HG02759 (cell line): Measurements from ENCODE around the gene MAGEC1.
"Not testable (repeated sequence)": the region's sequence is repeated elsewhere in the genome, so short reads cannot be mapped to it uniquely, and the experiment has no call there.

ENCODE experiments used
- ATAC-seq: cut with Tn5 transposase; IDR thresholded peaks from one replicate; pipeline ENCODE4 v1.9.1; 2021; ENCODE audit warnings: mild to moderate bottlenecking, moderate library complexity; ENCODE audit not compliant: unreplicated experiment

MAGEC1 gene, protein sequence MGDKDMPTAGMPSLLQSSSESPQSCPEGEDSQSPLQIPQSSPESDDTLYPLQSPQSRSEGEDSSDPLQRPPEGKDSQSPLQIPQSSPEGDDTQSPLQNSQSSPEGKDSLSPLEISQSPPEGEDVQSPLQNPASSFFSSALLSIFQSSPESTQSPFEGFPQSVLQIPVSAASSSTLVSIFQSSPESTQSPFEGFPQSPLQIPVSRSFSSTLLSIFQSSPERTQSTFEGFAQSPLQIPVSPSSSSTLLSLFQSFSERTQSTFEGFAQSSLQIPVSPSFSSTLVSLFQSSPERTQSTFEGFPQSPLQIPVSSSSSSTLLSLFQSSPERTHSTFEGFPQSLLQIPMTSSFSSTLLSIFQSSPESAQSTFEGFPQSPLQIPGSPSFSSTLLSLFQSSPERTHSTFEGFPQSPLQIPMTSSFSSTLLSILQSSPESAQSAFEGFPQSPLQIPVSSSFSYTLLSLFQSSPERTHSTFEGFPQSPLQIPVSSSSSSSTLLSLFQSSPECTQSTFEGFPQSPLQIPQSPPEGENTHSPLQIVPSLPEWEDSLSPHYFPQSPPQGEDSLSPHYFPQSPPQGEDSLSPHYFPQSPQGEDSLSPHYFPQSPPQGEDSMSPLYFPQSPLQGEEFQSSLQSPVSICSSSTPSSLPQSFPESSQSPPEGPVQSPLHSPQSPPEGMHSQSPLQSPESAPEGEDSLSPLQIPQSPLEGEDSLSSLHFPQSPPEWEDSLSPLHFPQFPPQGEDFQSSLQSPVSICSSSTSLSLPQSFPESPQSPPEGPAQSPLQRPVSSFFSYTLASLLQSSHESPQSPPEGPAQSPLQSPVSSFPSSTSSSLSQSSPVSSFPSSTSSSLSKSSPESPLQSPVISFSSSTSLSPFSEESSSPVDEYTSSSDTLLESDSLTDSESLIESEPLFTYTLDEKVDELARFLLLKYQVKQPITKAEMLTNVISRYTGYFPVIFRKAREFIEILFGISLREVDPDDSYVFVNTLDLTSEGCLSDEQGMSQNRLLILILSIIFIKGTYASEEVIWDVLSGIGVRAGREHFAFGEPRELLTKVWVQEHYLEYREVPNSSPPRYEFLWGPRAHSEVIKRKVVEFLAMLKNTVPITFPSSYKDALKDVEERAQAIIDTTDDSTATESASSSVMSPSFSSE

DNA sequence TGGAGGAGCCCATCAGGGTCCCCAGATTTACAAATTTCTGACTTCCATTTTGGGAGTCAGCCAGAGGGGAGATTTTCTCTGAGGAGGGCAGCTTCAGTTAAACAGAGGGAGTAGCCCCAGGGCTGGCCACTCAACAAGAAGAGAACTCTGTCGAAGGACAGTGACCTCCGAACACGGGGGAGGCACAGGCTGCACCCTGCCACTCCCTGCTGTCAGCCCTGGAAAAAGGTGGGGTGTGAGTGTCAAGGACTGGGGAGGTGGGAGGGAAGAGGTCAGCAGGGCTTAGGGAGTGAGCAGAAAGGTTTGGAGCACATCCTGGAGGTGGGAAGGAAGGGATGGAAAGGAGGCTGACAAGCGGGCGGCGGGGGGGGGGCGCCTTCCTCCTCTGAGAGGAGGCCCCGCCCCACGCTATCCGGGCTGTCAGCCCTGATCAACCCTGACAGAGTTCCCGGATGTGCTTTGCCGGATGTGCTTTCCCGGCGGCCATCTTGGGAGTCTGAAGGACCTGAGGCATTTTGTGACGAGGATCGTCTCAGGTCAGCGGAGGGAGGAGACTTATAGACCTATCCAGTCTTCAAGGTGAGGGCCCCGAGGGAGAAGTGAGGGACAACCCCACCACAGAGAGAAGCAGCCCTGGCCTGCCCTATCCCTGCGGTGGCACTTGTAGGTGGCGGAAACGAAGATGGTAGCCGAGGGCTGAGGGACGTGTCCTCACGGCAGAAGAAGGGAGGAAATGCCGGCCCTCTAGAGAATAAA is at the start of gene MAGEC1:
TSS of gene MAGEC1 (plus strand) at position 495 of the 756 bp plus-strand sequence. CDS start 1,179 bp downstream, outside the sequence.
- no peak for ATAC-seq

DNA sequence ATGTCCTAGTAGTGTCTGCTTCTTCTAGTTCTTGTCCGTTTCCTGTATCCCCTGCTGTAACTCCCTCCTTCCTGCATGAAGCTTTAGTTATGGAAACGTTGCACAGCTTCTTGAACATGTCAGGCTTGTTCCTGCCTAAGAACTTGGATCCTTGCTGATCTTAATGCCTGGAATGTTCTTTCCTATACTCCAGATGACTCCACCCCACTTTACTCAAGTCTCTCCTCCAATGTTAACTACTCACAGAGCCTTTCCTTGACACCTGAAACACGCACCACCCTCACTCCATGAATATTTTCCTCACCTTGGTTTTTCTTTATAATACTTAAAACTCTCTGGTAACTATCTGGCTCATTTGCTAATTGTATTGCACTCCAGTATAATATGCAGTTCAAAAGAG is 46.2 kb upstream of the MAGEC1 start:
- no peak for ATAC-seq

DNA sequence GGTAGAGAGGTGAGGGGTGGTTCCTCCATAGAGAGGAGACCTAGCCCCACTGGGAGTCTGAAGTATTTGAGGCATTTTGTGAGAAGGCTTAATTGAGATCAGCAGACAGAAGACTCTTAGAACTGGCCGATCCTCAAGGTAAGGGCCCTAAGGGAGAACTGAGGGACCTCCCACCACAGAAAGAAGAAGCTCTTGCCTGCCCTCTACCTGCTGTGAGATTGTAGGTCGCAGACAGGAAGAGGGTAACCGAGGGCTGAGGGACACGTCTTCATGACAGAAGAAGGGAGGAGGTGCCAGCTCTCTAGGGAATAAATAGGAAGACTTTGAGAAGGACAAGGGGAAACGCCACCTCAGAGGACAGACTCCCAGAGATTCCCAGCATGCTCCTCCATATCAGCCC is 24.1 kb upstream of the MAGEC1 start:
- no peak for ATAC-seq

DNA sequence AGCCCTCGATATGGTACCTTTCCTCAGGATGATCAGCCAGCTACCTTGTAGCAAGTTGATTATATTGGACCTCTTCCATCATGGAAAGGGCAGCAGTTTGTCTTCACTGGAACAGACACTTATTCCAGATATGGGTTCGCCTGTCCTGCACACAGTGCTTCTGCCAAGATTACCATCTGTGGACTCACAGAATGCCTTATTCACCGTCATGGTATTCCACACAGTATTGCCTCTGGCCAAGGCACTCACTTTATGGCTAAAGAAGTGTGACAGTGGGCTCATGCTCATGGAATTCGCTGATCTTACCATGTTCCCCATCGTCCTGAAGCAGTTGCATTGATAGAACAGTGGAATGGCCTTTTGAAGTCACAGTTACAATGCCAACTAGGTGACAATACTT is 14.9 kb upstream of the MAGEC1 start:
- ATAC-seq: not testable (repeated sequence)

DNA sequence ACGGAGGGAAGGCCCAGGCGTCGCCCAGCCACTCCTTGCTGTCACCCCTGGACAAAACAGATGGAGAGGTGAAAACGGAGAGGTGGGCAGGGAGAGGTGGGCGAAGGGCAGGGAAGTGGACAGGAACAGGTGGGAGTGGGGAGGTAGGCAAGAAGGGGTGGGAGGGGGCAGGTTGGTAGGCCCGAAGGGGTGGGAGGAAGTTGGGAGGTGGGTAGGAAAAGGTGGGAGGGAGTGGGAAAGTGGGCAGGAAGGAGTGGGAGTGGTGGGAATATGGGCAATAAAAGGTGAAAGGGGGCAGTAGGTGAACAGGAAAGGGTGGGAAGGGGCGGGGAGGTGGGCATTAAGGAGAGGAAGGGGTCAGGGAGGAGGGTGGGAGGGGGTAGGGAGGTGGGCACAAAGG is 9.0 kb upstream of the MAGEC1 start:
- no peak for ATAC-seq

DNA sequence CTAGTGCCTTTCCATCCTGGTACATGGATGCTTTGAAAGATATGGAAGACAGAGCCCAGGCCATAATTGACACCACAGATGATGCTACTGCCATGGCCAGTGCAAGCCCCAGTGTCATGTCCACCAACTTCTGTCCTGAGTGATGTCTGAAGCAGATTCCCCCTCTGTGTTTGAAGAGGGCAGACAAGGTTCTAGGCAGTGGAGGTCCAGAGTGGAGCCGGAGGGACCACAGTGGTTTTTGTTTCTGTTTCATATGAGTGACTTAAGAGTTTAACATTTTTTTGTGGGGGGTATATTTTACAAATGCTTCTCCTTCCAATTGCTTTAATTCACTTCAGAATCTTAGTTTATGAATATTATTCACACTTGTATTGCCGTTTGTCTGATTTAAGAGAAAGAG is 6.0 kb upstream of the MAGEC1 start:
- no peak for ATAC-seq

DNA sequence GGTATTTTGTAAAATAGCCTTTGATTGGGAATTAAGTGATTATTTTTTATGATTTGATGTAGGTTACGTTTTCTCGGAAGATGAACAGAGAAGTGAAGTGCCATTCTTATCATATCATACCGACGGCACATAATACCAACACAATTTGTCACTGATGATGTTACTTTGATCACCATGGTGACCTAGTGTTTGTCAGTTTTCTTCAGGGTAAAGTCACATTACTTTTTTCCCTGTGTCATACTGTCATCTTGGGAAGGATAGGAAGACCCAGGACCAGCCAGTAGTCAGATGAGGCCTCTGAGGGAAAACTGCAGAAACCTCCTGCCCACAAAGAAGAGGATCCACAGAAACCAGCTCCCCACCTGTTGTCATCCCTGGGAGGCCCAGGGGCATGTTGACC is 1.3 kb upstream of the MAGEC1 start:
- ATAC-seq: no peak

DNA sequence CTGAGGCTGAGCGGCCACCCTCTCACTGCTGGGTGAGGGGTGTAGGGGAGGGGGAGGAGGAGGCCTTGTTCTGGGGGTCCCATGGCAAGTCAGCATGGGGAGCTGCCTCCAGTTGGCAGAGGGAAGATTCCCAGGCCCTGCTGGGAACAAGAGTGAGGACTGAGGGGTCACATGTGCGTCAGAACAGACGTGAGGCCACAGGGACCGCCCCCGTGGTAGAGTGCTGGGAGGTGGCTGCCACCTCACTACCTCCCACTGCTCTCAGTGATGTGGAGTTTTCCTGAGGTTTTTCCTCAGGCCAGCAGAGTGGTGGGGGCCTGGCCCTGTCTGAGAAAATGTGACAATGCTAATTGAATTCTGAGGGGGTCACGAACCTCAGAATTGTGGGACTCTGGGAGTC is 568 bp downstream of the MAGEC1 start:
- ATAC-seq: no peak

DNA sequence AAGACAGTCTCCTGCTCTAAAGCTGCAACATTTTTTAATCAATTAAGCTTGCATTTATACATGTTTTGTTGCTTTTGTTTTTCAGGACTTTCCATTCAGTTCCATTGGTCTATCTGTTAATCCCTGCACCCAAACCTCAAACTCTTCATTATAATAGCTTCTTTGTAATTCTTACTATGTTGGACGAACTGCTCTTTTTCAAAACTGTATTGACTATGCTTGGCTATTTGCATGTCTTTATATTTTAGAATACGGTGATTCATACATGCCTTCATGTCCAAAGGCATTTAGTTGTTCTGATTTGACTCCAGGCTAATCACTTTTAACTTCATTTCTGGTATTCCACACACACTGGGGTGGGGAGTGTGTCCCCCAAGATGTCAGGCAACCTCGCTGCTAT is 14.1 kb downstream of the MAGEC1 start:
- ATAC-seq: no peak

DNA sequence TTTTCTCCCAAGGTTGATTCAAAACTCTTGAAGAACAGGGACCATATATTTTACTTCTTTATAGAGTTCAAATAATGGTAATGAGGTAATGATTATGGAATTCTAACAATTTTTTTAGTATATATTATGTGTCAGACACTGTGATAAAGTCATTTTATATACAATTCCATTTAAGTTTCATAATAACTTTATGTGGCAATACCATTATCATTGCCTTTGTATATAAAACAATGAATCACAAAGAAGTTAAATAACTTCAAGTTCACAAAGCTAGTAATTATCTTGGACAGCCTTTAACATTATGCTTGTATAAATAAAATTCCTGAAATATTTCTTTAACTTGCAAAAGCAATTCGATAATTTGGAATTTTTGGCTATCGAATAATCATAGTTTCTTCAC is 20.6 kb downstream of the MAGEC1 start:
- ATAC-seq: no peak

DNA sequence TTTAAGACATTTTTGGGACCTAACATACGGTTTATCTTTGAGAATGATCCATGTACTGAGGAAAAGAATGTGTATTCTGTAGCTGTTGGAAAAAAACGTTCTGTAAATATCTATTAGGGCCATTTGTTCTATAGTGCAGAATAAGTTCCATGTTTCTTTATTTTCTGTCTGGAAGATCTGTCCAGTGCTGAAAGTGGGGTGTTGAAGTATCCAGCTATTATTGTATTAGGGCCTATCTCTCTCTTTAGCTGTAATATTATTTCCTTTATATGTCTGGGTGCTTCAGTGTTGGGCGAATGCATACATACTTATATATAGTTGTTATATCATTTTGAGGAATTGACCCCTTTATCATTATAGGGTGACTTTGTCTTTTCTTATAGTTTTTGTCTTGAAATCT is 24.7 kb downstream of the MAGEC1 start:
- no peak for ATAC-seq

DNA sequence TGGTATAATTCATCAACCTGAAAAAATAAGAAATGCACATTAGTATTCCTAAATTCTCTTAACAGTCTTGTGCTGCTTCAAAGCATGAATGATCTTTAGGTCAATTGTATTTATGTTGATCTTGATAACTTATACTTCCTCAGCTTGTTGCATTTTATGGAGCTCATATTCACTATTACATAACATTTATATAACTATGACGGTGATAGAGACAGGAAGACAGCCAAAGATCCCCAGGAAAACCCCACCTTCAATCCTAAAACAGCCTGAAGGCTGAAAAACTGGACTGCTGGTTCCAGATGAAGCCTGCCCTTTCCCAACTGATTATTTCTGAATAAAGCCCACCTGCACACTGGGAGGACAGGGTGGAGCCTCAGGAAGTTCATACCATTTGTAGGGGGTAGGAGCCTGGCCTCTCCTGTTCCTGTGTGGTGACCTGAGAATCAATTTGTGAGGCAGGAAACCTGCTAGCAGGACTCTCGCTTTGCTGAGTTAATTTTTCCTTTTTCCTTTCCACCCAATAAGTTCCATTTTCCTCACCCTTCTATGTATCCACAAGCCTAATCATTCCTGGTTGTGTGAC is 30.5 kb downstream of the MAGEC1 start:
- ATAC-seq: no peak

DNA sequence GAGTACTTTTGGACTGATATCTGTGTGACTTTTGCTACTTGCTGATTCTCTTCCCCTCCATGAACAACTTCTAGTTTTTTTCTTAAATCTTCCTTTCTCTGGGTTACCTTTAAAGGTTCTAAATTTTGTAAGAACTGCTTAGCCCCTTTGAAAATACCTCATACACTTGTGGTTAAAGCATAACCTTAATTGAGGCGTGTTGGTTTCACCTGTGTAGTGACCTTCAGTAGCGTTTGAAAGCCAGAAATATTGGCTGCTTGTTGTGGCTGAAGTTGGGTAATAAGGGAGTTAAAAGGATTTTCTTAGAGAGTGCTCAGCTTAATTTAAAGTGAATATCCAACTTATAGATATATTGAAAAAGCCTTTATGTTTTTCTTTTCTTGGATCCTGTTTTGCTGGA is 32.0 kb downstream of the MAGEC1 start:
- no peak for ATAC-seq

DNA sequence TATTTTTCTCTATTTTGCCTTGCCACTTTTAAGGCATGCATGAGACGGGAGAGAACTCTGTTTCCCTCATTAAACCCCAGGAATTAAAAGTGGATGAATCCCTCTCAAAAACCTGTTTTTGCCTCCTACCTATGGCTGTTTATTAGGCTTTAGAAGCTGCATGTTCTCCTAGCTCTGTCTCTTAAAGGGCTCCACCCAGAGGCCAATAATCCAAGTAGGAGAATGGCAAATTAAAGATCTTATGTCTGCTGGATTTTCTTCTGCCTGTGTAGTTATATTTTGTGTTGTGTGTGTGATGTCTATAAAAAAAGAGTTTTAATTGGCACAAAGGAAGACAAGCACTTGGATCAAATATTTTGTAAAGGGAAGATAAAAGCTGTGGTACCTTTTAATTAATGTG is 32.4 kb downstream of the MAGEC1 start:
- ATAC-seq: no peak

DNA sequence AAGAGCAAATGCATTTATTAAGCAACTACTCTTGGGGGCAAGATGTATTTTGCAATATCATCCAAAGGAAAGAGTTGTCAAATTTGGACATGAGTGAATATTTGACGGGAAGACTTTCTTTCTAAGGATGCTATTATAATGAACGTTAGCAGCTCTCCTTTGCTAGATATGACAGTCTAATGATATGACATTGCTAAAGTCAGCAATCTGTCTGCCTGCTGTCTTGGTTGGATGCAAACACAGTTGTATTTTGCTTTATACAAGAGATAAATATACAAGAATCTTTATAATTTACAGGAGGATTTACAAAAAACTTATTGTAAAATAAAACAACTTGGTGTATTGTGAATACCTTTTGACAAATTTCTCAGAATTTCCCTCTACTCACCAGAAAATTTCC is 37.5 kb downstream of the MAGEC1 start:
- no peak for ATAC-seq

DNA sequence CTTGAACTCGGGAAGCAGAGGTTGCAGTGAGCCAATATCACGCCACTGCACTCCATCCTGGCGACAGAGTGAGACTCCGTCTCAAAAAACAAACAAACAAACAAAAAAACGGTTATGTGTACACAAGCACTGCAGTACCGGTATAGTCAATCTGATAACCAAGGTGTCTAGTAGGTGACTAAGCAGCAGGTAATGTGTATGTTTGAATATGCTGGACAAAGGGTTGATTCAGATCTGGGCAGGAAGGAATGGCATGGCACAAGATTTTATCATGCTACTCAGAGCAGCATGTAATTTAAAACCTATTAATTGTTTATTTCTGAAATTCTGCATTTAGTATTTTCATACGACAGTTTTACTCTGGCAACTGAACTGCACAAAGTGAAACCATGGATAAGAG is 41.7 kb downstream of the MAGEC1 start:
- no peak for ATAC-seq

DNA sequence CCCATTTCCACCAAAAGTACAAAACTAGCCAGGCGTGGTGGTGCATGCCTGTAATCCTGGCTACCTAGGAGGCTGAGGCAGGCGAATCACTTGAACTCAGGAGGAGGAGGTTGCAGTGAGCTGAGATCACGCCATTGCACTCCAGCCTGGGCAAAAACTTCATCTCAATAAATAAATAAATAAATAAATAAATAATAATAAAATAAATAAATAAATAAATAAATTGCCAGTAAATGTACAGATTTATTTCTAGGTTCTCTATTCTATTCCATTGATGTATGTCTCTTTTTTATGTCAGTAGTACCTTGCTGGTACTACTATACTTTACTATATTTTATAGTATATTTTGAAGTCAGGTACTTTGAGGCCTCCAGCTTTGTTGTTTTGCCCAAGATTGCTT is 43.7 kb downstream of the MAGEC1 start:
- ATAC-seq: no peak

DNA sequence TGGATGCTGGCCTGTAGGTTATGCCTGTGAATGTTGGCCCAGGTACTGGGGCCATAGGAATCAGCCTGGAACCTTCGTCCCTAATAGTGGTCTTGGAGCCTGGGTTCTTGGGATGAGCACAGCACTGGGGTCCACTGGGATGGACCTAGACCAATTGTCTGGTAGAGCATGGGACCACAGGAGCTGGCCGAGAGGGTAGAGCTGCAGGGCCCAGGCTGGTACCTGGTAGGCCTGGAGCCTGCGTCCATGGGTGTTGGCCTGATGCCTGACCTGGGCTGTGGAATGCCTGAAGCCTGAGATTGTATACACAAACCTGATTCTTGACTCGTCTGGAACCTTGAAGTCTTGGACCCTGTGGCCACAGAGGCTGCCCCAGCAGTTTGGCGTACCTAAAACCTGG is 48.9 kb downstream of the MAGEC1 start:
- ATAC-seq: no peak

DNA sequence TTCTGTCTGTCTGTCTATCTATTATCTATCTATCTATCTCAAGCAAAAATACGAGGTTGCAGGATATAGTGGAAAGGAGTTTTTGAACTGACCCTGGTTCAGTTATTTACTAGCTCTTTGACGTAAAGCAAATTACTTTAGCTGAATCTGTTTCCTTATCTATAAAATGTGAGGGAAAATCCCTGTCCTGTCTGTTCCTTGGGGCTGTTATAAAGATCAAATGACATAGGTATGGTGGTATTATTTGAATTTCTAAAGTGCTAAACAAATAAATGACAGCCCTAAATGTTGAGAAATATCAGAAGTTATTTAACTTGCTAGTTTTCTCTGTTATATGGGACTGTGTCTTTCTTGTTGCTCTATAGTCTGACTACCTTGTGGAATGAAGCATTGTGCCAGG is 55.0 kb downstream of the MAGEC1 start:
- no peak for ATAC-seq
